ENCODE data around the gene GMDS.

DNA sequence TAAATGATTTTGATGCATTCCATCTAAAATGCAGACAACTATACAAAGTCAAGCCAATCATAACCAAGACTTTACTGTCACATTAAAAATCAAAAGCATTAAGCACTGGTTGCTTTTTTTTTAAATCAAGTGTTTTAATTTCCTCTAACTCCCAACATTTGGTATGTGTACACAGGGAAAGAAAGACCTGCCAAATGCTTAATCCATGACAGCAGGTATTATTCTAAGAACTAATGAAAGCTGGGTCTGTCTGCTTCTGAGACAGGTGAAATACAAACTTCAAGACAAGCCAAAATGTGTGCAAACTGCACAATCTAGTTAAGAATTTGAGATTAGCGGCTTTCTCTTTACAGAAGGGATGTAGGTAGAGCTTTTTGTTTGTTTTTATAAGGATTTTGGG, 126.1 kb downstream of the GMDS start:
- TF ChIP-seq, protein P1, sequence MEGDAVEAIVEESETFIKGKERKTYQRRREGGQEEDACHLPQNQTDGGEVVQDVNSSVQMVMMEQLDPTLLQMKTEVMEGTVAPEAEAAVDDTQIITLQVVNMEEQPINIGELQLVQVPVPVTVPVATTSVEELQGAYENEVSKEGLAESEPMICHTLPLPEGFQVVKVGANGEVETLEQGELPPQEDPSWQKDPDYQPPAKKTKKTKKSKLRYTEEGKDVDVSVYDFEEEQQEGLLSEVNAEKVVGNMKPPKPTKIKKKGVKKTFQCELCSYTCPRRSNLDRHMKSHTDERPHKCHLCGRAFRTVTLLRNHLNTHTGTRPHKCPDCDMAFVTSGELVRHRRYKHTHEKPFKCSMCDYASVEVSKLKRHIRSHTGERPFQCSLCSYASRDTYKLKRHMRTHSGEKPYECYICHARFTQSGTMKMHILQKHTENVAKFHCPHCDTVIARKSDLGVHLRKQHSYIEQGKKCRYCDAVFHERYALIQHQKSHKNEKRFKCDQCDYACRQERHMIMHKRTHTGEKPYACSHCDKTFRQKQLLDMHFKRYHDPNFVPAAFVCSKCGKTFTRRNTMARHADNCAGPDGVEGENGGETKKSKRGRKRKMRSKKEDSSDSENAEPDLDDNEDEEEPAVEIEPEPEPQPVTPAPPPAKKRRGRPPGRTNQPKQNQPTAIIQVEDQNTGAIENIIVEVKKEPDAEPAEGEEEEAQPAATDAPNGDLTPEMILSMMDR (IDR thresholded peaks at IDR 0.05): no peak
- TF ChIP-seq POLR2A (IDR thresholded peaks at IDR 0.05) (no peak), POLR2AphosphoS5 (IDR thresholded peaks at IDR 0.05; ENCODE audit: insufficient read depth in 1 of 2, low read depth in 1 of 2) (no peak)

Data from vagina (tissue), 2 donors.